Uterus (tissue), 4 donors: ENCODE results near the gene RNF151. TPM values are rescaled to one million over a fixed set of nuclear protein-coding genes. Genes with fewer than 3 reads are reported as not detected.
A peak's percentile ranks its signal among the peaks of the same experiment; 100 is the strongest.
"Not testable (repeated sequence)": the region's sequence is repeated elsewhere in the genome, so short reads cannot be mapped to it uniquely, and the experiment has no call there.

Experiments used
- DNase-seq, 2 donors: peaks; one replicate each; pipeline ENCODE4 v3.0.0-alpha.2; 2019 to 2020
- H3K27ac ChIP-seq, 2 donors: fragments of 200-600 bp; sonication (generic); 1 replicate in 1 of 2; 2 replicates in 1 of 2; pipeline ENCODE4 v1.5.1; 2016 to 2018
- H3K27me3 ChIP-seq, 2 donors: fragments of 200-600 bp; sonication (generic); one replicate each; pipeline ENCODE4 v1.5.1; 2018 to 2019; ENCODE audit warnings: control low read depth in 1 of 2
- H3K36me3 ChIP-seq, 2 donors: fragments of 200-600 bp; sonication (generic); one replicate each; pipeline ENCODE4 v1.5.1; 2019; ENCODE audit warnings: control low read depth in 1 of 2
- H3K4me1 ChIP-seq, 2 donors: fragments of 200-600 bp; sonication (generic); one replicate each; pipeline ENCODE4 v1.5.1; 2018 to 2019; ENCODE audit warnings: control low read depth in 1 of 2
- H3K4me3 ChIP-seq, 2 donors: fragments of 200-600 bp; sonication (generic); 1 replicate in 1 of 2; 2 replicates in 1 of 2; pipeline ENCODE4 v1.5.1; 2018 to 2019; ENCODE audit warnings: mild to moderate bottlenecking in 1 of 2
- H3K9me3 ChIP-seq, 2 donors: fragments of 200-600 bp; sonication (generic); one replicate each; pipeline ENCODE4 v1.5.1; 2019; ENCODE audit warnings: control low read depth in 1 of 2
- CTCF ChIP-seq, 4 experiments: fragments of 200-600 bp in 2 of 4; fragments of 450-650 bp in 2 of 4; sonication (generic) in 2 of 4; IDR thresholded peaks; one replicate each; pipeline ENCODE4 v1.5.1; 2016 to 2019; ENCODE audit warnings: antibody characterized with exemption in 4 of 4, mild to moderate bottlenecking in 2 of 4, moderate library complexity in 1 of 4
- POLR2A ChIP-seq, 2 donors: fragments of 450-650 bp; IDR thresholded peaks; one replicate each; pipeline ENCODE4 v1.6.1; 2016; ENCODE audit warnings: antibody characterized with exemption in 2 of 2, mild to moderate bottlenecking in 1 of 2, moderate library complexity in 1 of 2
- intact Hi-C: fragments of 100-400 bp; cut with DNase I; formaldehyde crosslinking; loops from one replicate; pipeline ENCODE4 v1.15.1; 2023; ENCODE audit warnings: low total_unique reads
- total RNA-seq, 4 donors: library from RNA; depleted of rRNA in 3 of 4; stranded (reverse); fragments of >200 nt in 3 of 4; gene quantifications; one replicate each; pipeline versions ENCODE4 v1.1.0 to v1.2.4, GENCODE V29; 2014 to 2023
- donor health status: DM: yes; HTN: yes; CAD: no.

The RNF151 gene
- total RNA-seq, 4 donors from 2014 or later: not detected

- Histone ChIP-seq H3K36me3 (no peaks in the 10 kb centered on the region), H3K4me1 (peaks cover 0 to 30% of the 10 kb centered on the region in 2 donors), H3K27me3 (no peaks in the 10 kb centered on the region), H3K27ac (peak overlapping the region; percentile 69 to 84), H3K4me3 (peak overlapping the region; percentile 60 to 73), H3K9me3 (no peaks in the 10 kb centered on the region)
- no peak for DNase-seq
- intact Hi-C loops: no loop called here
- no peak for TF ChIP-seq CTCF (IDR thresholded peaks at IDR 0.05)
- no peak for TF ChIP-seq POLR2A (IDR thresholded peaks at IDR 0.05)
Measured at GRCh38 chr16:2009164-2009711, 42.6 kb downstream of the RNF151 start.

- H3K27me3 ChIP-seq: no peaks in the 10 kb centered on the region
- intact Hi-C loops: no loop called here
- H3K4me1 ChIP-seq: peaks cover 0 to 30% of the 10 kb centered on the region in 2 donors
- peak within 1 kb of the TSS; percentile 67 to 73 for H3K4me3 ChIP-seq
- H3K36me3 ChIP-seq: no peaks in the 10 kb centered on the region
- TF ChIP-seq POLR2A (IDR thresholded peaks at IDR 0.05): peak; percentile 66 to 87
- peak in 2 of 4 experiments; percentile 10 to 32 for TF ChIP-seq CTCF (IDR thresholded peaks at IDR 0.05)
- peak within 1 kb of the TSS; percentile 84 to 88 for H3K27ac ChIP-seq
- no peaks in the 10 kb centered on the region for H3K9me3 ChIP-seq
- DNase-seq: peak; percentile 70 to 83
Measured at GRCh38 chr16:2009791-2010510, 43.3 kb downstream of the RNF151 start, which contains the start of gene ZNF598. Gene ZNF598 (minus strand): TSS chr16:2009821.

- H3K4me3 ChIP-seq, H3K27ac ChIP-seq, H3K9me3 ChIP-seq, H3K36me3 ChIP-seq, intact Hi-C loops, H3K27me3 ChIP-seq, DNase-seq: not testable (repeated sequence)
- peaks cover 0 to 21% of the 10 kb centered on the region in 2 donors for H3K4me1 ChIP-seq
Measured at GRCh38 chr16:2011726-2012125, 45.1 kb downstream of the RNF151 start.

GRCh38 chr16:2013527-2013926, 46.9 kb downstream of the RNF151 start:
- H3K27ac ChIP-seq: no peak overlapping the region
- no peaks in the 10 kb centered on the region for H3K9me3 ChIP-seq
- intact Hi-C loops: no loop called here
- no peak for DNase-seq
- no peaks in the 10 kb centered on the region for H3K27me3 ChIP-seq
- no peaks in the 10 kb centered on the region for H3K36me3 ChIP-seq
- H3K4me1 ChIP-seq: peaks cover 0 to 5% of the 10 kb centered on the region in 2 donors
- H3K4me3 ChIP-seq: no peak overlapping the region
- no peak for TF ChIP-seq CTCF (IDR thresholded peaks at IDR 0.05)
- no peak for TF ChIP-seq POLR2A (IDR thresholded peaks at IDR 0.05)

- Histone ChIP-seq H3K27me3 (peaks cover 0 to 5% of the 10 kb centered on the region in 2 donors), H3K27ac (no peak overlapping the region), H3K36me3 (no peaks in the 10 kb centered on the region), H3K4me3 (no peak overlapping the region), H3K9me3 (no peaks in the 10 kb centered on the region), H3K4me1 (peaks cover 0 to 10% of the 10 kb centered on the region in 2 donors)
- no peak for TF ChIP-seq CTCF (IDR thresholded peaks at IDR 0.05)
- DNase-seq: no peak
- intact Hi-C loops: no loop called here
Measured at GRCh38 chr16:2015117-2015946, 48.7 kb downstream of the RNF151 start.
